GM23338 (cell line): ENCODE data around the gene DLG5. TPM values are rescaled to one million over a fixed set of nuclear protein-coding genes. Genes with fewer than 3 reads are reported as not detected.

ENCODE experiments used
- ATAC-seq: fragments of 200-7000 bp; cut with Tn5 transposase; 3 replicates; pipeline ENCODE4 v1.9.1; 2020
- DNase-seq: peaks from one replicate; pipeline ENCODE4 v3.0.0-alpha.2; 2015; ENCODE audit warnings: low spot score
- H2AFZ ChIP-seq: fragments of 200-600 bp; sonication (generic); 2 replicates; pipeline ENCODE4 v1.8.0; 2016; ENCODE audit warnings: antibody characterized with exemption, mild to moderate bottlenecking, moderate library complexity
- H3F3A ChIP-seq: fragments of 200-600 bp; sonication (generic); replicated peaks from 2 replicates; pipeline ENCODE4 v1.8.0; 2017; ENCODE audit warnings: antibody characterized with exemption, mixed run types, low read depth
- H3K27ac ChIP-seq: fragments of 200-600 bp; sonication (generic); 2 replicates; pipeline ENCODE4 v1.6.1; 2016; ENCODE audit warnings: low read depth
- H3K27me3 ChIP-seq: fragments of 200-600 bp; sonication (generic); 2 replicates; pipeline ENCODE4 v1.8.0; 2016; ENCODE audit warnings: mild to moderate bottlenecking, mixed run types, moderate library complexity; ENCODE audit not compliant: insufficient read depth
- H3K36me3 ChIP-seq: fragments of 200-600 bp; sonication (generic); 2 replicates; pipeline ENCODE4 v1.8.0; 2016; ENCODE audit warnings: mild to moderate bottlenecking; ENCODE audit not compliant: insufficient read depth
- H3K4me1 ChIP-seq: fragments of 200-600 bp; sonication (generic); 2 replicates; pipeline ENCODE4 v1.8.0; 2016; ENCODE audit warnings: mild to moderate bottlenecking, moderate library complexity; ENCODE audit not compliant: insufficient read depth
- H3K4me2 ChIP-seq: fragments of 200-600 bp; sonication (generic); 2 replicates; pipeline ENCODE4 v1.7.1; 2017; ENCODE audit warnings: mixed run types
- H3K4me3 ChIP-seq: fragments of 200-600 bp; sonication (generic); 2 replicates; pipeline ENCODE4 v1.6.1; 2016; ENCODE audit warnings: mixed run types
- H3K79me2 ChIP-seq: fragments of 200-600 bp; sonication (generic); replicated peaks from 2 replicates; pipeline ENCODE4 v1.8.0; 2017; ENCODE audit warnings: mild to moderate bottlenecking; ENCODE audit not compliant: insufficient read depth
- H3K9me2 ChIP-seq: fragments of 200-600 bp; sonication (generic); 2 replicates; pipeline ENCODE4 v1.8.0; 2017; ENCODE audit not compliant: insufficient read depth
- H4K20me1 ChIP-seq: fragments of 200-600 bp; sonication (generic); replicated peaks from 2 replicates; pipeline ENCODE4 v1.8.0; 2017; ENCODE audit warnings: mild to moderate bottlenecking; ENCODE audit not compliant: insufficient read depth
- H3K27ac Mint-ChIP-seq: 2 replicates; pipeline ENCODE4 v1.8.0; 2020; ENCODE audit warnings: inconsistent platforms, mild to moderate bottlenecking, moderate library complexity, mixed read lengths
- H3K27me3 Mint-ChIP-seq: 3 replicates; pipeline ENCODE4 v1.8.0; 2022; ENCODE audit warnings: low read depth, mild to moderate bottlenecking, moderate library complexity, mixed read lengths, inconsistent platforms; ENCODE audit not compliant: insufficient read depth, poor library complexity
- H3K36me3 Mint-ChIP-seq: 3 replicates; pipeline ENCODE4 v1.8.0; 2021; ENCODE audit warnings: low read depth, mild to moderate bottlenecking, inconsistent platforms, moderate library complexity, mixed read lengths
- H3K4me1 Mint-ChIP-seq: 3 replicates; pipeline ENCODE4 v1.8.0; 2020; ENCODE audit warnings: mild to moderate bottlenecking, inconsistent platforms, mixed read lengths
- H3K4me3 Mint-ChIP-seq: 3 replicates; pipeline ENCODE4 v1.8.0; 2021; ENCODE audit warnings: moderate library complexity, mild to moderate bottlenecking, inconsistent platforms, mixed read lengths
- H3K9me3 Mint-ChIP-seq: 3 replicates; pipeline ENCODE4 v1.8.0; 2020; ENCODE audit warnings: moderate library complexity, mild to moderate bottlenecking, inconsistent platforms, mixed read lengths
- CREB1 ChIP-seq: fragments of 250-450 bp; sonication (Bioruptor Pico); IDR thresholded peaks from 2 replicates; pipeline ENCODE4 v1.5.0; 2020; ENCODE audit warnings: low read depth, mild to moderate bottlenecking, moderate library complexity
- EZH2 ChIP-seq: fragments of 200-600 bp; sonication (generic); IDR thresholded peaks from one replicate; pipeline ENCODE4 v1.8.0; 2017; ENCODE audit warnings: antibody characterized with exemption, mild to moderate bottlenecking, low read depth; ENCODE audit not compliant: unreplicated experiment
- EZH2phosphoT487 ChIP-seq: fragments of 200-600 bp; sonication (generic); IDR thresholded peaks from one replicate; pipeline ENCODE4 v1.8.1; 2018; ENCODE audit warnings: antibody characterized with exemption; ENCODE audit not compliant: unreplicated experiment
- POLR2AphosphoS5 ChIP-seq: IDR thresholded peaks from 2 replicates; pipeline ENCODE4 v1.6.1; 2016; ENCODE audit warnings: antibody characterized with exemption, low read depth
- STAT1 ChIP-seq: IDR thresholded peaks from one replicate; pipeline ENCODE4 v1.6.1; 2016; ENCODE audit warnings: antibody characterized with exemption; ENCODE audit not compliant: unreplicated experiment
- ZNF114 ChIP-seq: fragments of 250-450 bp; sonication (Bioruptor Pico); IDR thresholded peaks from 2 replicates; pipeline ENCODE4 v1.5.0; 2020; ENCODE audit warnings: mild to moderate bottlenecking, moderate library complexity
- polyA plus RNA-seq: library from polyadenylated mRNA; unstranded; fragments of >200 nt; fragmentation: Nextera tagmentation; extraction: Ambion mirVana; gene quantifications from 2 replicates; pipeline ENCODE4 v1.2.1, GENCODE V29; 2016
- total RNA-seq: library from RNA; depleted of rRNA; stranded (reverse); fragments of >200 nt; shearing (Covaris generic); gene quantifications from 2 replicates; pipeline ENCODE4 v1.2.3, GENCODE V29; 2014
- TF ChIP-seq, protein P1 (sequence below): IDR thresholded peaks from 2 replicates; pipeline ENCODE4 v1.6.1; 2016; ENCODE audit warnings: antibody characterized with exemption
- TF ChIP-seq, protein P2 (sequence below), 2 experiments: fragments of 200-600 bp in 1 of 2; sonication (generic) in 1 of 2; conservative IDR thresholded peaks; 2 replicates each; pipeline versions ENCODE4 v1.5.1 to v1.6.1; 2016 to 2017; ENCODE audit warnings: antibody characterized with exemption in 2 of 2, low read depth in 2 of 2, mild to moderate bottlenecking in 2 of 2, moderate library complexity in 1 of 2
- TF ChIP-seq, protein P3 (sequence below): fragments of 250-450 bp; sonication (Bioruptor Pico); IDR thresholded peaks from 2 replicates; pipeline ENCODE4 v1.5.0; 2020; ENCODE audit warnings: mild to moderate bottlenecking, moderate library complexity

Gene DLG5
- total and polyA plus RNA-seq, 2 experiments from 2014 or later, result 7.4 to 66.6 TPM

DNA sequence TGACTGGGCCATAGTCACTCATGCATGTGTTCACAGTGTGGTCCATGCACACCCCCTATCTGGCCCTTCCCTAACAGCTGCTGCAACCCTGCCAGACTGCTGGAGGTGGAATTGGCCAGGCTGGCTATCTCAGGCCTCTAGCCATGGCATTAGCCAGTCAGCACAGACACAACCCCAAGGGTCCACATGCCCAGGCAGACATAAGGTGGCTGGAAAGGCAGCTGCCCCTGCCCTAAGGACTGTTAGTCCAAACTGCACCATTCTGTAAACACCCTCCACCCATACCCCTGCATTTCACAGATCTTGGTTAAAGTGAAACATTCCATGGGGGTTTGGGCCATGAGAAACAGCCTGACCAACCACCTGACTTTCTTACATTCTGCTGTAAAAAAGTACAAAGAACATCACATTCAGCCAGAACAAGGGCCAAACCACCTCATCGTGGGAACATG, 151.6 kb downstream of the DLG5 start:
- no peak for ATAC-seq
- H3F3A ChIP-seq, result no peaks in the 10 kb centered on the region
- H3K36me3 Mint-ChIP-seq, result peaks cover 30% of the 10 kb centered on the region; the same call in 2 of the 3 replicates
- no peak overlapping the region for H3K4me3 Mint-ChIP-seq
- no peaks in the 10 kb centered on the region for H3K27me3 ChIP-seq
- no peaks in the 10 kb centered on the region for H3K36me3 ChIP-seq
- no peak overlapping the region for H3K27ac Mint-ChIP-seq
- H3K9me3 Mint-ChIP-seq, result peaks cover 18% of the 10 kb centered on the region
- H2AFZ ChIP-seq, result no peak overlapping the region
- peaks cover 4% of the 10 kb centered on the region for H3K27me3 Mint-ChIP-seq
- no peaks in the 10 kb centered on the region for H3K4me1 ChIP-seq
- H3K27ac ChIP-seq, result no peak overlapping the region
- TF ChIP-seq, protein P1, sequence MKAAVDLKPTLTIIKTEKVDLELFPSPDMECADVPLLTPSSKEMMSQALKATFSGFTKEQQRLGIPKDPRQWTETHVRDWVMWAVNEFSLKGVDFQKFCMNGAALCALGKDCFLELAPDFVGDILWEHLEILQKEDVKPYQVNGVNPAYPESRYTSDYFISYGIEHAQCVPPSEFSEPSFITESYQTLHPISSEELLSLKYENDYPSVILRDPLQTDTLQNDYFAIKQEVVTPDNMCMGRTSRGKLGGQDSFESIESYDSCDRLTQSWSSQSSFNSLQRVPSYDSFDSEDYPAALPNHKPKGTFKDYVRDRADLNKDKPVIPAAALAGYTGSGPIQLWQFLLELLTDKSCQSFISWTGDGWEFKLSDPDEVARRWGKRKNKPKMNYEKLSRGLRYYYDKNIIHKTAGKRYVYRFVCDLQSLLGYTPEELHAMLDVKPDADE, result no peak
- TF ChIP-seq EZH2 (no peak), ZNF114 (no peak), POLR2AphosphoS5 (no peak), EZH2phosphoT487 (no peak)
- TF ChIP-seq, protein P2, sequence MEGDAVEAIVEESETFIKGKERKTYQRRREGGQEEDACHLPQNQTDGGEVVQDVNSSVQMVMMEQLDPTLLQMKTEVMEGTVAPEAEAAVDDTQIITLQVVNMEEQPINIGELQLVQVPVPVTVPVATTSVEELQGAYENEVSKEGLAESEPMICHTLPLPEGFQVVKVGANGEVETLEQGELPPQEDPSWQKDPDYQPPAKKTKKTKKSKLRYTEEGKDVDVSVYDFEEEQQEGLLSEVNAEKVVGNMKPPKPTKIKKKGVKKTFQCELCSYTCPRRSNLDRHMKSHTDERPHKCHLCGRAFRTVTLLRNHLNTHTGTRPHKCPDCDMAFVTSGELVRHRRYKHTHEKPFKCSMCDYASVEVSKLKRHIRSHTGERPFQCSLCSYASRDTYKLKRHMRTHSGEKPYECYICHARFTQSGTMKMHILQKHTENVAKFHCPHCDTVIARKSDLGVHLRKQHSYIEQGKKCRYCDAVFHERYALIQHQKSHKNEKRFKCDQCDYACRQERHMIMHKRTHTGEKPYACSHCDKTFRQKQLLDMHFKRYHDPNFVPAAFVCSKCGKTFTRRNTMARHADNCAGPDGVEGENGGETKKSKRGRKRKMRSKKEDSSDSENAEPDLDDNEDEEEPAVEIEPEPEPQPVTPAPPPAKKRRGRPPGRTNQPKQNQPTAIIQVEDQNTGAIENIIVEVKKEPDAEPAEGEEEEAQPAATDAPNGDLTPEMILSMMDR (conservative IDR thresholded peaks at IDR 0.05; ENCODE audit: low read depth in 2 of 2), result no peak
- H3K4me2 ChIP-seq, result no peak overlapping the region
- peaks cover 4% of the 10 kb centered on the region for H3K4me1 Mint-ChIP-seq
- H4K20me1 ChIP-seq, result no peaks in the 10 kb centered on the region
- H3K9me2 ChIP-seq, result no peaks in the 10 kb centered on the region
- no peaks in the 10 kb centered on the region for H3K79me2 ChIP-seq
- DNase-seq, result no peak
- no peak overlapping the region for H3K4me3 ChIP-seq

DNA sequence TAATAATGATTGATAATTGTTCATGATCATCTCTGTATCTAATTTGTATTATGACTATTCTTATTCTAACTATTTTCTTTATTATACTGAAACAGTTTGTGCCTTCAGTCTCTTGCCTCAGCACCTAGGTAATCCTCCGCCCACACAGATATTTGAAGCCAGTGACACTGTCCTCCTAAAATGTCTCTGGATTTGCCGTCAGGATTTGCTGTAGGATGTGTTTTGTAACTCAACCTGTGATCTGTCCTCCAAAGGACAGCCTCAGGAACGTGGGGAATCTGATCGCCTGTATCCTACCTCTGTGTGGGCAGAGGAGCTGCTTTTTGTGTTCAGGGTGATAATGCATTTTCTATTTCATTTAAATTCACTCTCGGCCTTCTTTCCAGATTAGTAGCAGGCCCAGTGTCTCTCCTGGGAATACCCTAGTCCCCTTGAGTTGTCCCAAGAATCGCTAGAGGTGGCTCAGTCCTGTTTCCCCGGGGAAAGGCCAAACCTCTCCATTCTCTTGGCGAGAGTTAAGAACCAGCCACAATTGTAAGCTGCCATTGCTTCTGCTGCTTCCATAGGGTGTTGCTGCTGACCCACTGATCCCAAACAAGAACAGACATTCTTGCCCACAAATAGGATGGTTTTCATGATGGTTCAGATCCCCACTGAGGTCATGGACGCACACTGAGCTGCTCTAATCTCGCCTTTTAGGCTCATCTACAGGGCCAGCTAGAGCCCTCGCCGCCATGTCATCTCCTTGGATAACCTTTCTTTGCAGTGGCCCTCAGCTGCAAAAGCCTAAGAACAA, 152.7 kb downstream of the DLG5 start:
- H3K4me2 ChIP-seq, result no peak overlapping the region
- Mint-ChIP-seq H3K27me3 (peaks cover 4% of the 10 kb centered on the region), H3K4me1 (peaks cover 4% of the 10 kb centered on the region), H3K4me3 (no peak overlapping the region), H3K9me3 (peaks cover 18% of the 10 kb centered on the region), H3K36me3 (peaks cover 24% of the 10 kb centered on the region; the same call in 2 of the 3 replicates), H3K27ac (no peak overlapping the region)
- no peak overlapping the region for H3K27ac ChIP-seq
- H3F3A ChIP-seq, result no peaks in the 10 kb centered on the region
- ATAC-seq (no peak), DNase-seq (no peak)
- H4K20me1 ChIP-seq, result no peaks in the 10 kb centered on the region
- no peaks in the 10 kb centered on the region for H3K79me2 ChIP-seq
- H3K4me3 ChIP-seq, result no peak overlapping the region
- H3K27me3 ChIP-seq, result no peaks in the 10 kb centered on the region
- no peak overlapping the region for H2AFZ ChIP-seq
- no peaks in the 10 kb centered on the region for H3K9me2 ChIP-seq
- no peaks in the 10 kb centered on the region for H3K36me3 ChIP-seq
- no peaks in the 10 kb centered on the region for H3K4me1 ChIP-seq
- TF ChIP-seq, protein P3, sequence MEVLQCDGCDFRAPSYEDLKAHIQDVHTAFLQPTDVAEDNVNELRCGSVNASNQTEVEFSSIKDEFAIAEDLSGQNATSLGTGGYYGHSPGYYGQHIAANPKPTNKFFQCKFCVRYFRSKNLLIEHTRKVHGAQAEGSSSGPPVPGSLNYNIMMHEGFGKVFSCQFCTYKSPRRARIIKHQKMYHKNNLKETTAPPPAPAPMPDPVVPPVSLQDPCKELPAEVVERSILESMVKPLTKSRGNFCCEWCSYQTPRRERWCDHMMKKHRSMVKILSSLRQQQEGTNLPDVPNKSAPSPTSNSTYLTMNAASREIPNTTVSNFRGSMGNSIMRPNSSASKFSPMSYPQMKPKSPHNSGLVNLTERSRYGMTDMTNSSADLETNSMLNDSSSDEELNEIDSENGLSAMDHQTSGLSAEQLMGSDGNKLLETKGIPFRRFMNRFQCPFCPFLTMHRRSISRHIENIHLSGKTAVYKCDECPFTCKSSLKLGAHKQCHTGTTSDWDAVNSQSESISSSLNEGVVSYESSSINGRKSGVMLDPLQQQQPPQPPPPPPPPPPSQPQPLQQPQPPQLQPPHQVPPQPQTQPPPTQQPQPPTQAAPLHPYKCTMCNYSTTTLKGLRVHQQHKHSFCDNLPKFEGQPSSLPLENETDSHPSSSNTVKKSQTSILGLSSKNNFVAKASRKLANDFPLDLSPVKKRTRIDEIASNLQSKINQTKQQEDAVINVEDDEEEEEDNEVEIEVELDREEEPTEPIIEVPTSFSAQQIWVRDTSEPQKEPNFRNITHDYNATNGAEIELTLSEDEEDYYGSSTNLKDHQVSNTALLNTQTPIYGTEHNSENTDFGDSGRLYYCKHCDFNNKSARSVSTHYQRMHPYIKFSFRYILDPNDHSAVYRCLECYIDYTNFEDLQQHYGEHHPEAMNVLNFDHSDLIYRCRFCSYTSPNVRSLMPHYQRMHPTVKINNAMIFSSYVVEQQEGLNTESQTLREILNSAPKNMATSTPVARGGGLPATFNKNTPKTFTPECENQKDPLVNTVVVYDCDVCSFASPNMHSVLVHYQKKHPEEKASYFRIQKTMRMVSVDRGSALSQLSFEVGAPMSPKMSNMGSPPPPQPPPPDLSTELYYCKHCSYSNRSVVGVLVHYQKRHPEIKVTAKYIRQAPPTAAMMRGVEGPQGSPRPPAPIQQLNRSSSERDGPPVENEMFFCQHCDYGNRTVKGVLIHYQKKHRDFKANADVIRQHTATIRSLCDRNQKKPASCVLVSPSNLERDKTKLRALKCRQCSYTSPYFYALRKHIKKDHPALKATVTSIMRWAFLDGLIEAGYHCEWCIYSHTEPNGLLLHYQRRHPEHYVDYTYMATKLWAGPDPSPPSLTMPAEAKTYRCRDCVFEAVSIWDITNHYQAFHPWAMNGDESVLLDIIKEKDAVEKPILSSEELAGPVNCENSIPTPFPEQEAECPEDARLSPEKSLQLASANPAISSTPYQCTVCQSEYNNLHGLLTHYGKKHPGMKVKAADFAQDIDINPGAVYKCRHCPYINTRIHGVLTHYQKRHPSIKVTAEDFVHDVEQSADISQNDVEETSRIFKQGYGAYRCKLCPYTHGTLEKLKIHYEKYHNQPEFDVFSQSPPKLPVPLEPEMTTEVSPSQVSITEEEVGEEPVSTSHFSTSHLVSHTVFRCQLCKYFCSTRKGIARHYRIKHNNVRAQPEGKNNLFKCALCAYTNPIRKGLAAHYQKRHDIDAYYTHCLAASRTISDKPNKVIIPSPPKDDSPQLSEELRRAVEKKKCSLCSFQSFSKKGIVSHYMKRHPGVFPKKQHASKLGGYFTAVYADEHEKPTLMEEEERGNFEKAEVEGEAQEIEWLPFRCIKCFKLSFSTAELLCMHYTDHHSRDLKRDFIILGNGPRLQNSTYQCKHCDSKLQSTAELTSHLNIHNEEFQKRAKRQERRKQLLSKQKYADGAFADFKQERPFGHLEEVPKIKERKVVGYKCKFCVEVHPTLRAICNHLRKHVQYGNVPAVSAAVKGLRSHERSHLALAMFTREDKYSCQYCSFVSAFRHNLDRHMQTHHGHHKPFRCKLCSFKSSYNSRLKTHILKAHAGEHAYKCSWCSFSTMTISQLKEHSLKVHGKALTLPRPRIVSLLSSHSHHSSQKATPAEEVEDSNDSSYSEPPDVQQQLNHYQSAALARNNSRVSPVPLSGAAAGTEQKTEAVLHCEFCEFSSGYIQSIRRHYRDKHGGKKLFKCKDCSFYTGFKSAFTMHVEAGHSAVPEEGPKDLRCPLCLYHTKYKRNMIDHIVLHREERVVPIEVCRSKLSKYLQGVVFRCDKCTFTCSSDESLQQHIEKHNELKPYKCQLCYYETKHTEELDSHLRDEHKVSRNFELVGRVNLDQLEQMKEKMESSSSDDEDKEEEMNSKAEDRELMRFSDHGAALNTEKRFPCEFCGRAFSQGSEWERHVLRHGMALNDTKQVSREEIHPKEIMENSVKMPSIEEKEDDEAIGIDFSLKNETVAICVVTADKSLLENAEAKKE (CRISPR knock-in tag), result no peak
- TF ChIP-seq CREB1 (no peak), EZH2phosphoT487 (no peak), EZH2 (no peak), POLR2AphosphoS5 (no peak), STAT1 (no peak)
- TF ChIP-seq, protein P2 (conservative IDR thresholded peaks at IDR 0.05; ENCODE audit: low read depth in 2 of 2), result no peak
